Keratinocyte (primary cell): ENCODE data around the gene CNTNAP2. TPM values are rescaled to one million over a fixed set of nuclear protein-coding genes. Genes with fewer than 3 reads are reported as not detected.

ENCODE experiments used
- DNase-seq: peaks from one replicate; pipeline ENCODE4 v3.0.0-alpha.2; 2011; ENCODE audit warnings: low read depth, missing footprints, low spot score
- FAIRE-seq: peaks from 2 replicates; lab custom pipeline; 2011; peaks lifted over from hg19 to GRCh38; lab: Jason Lieb, UNC
- H2AFZ ChIP-seq: 2 replicates; pipeline ENCODE4 v1.6.0; 2012; ENCODE audit warnings: low read length, control low read depth, inconsistent platforms; ENCODE audit not compliant: control insufficient read depth
- H3K27ac ChIP-seq: 2 replicates; pipeline ENCODE4 v1.5.1; 2011; ENCODE audit warnings: low read length; ENCODE audit not compliant: control insufficient read depth, insufficient read depth
- H3K27me3 ChIP-seq: 3 replicates; pipeline ENCODE4 v1.6.0; 2011; ENCODE audit warnings: low read length; ENCODE audit not compliant: control insufficient read depth, insufficient read depth; ENCODE audit errors: extremely low read depth
- H3K36me3 ChIP-seq, 2 experiments: 2 replicates in 1 of 2; 3 replicates in 1 of 2; pipeline ENCODE4 v1.5.1; 2011; ENCODE audit warnings: low read length in 2 of 2, mild to moderate bottlenecking in 1 of 2; ENCODE audit not compliant: control insufficient read depth in 2 of 2, insufficient read depth in 2 of 2; ENCODE audit errors: extremely low read depth in 1 of 2
- H3K4me1 ChIP-seq: 3 replicates; pipeline ENCODE4 v1.5.1; 2011; ENCODE audit warnings: low read length; ENCODE audit not compliant: control insufficient read depth, insufficient read depth; ENCODE audit errors: extremely low read depth
- H3K4me2 ChIP-seq: 3 replicates; pipeline ENCODE4 v1.6.0; 2011; ENCODE audit warnings: low read depth, low read length; ENCODE audit not compliant: control insufficient read depth, insufficient read depth; ENCODE audit errors: extremely low read depth
- H3K4me3 ChIP-seq, 3 experiments: fragments of 200-600 bp in 1 of 3; sonication (generic) in 1 of 3; 2 replicates in 2 of 3; 3 replicates in 1 of 3; pipeline ENCODE4 v1.5.1; 2011 to 2016; ENCODE audit warnings: low read length in 3 of 3, mild to moderate bottlenecking in 3 of 3, control low read depth in 2 of 3, inconsistent platforms in 1 of 3, low read depth in 1 of 3, mixed read lengths in 1 of 3, mixed run types in 1 of 3, moderate library complexity in 1 of 3; ENCODE audit not compliant: control insufficient read depth in 2 of 3, insufficient read depth in 2 of 3; ENCODE audit errors: extremely low read depth in 1 of 3
- H3K79me2 ChIP-seq: 2 replicates; pipeline ENCODE4 v1.6.0; 2012; ENCODE audit warnings: low read length; ENCODE audit not compliant: control insufficient read depth, insufficient read depth
- H3K9ac ChIP-seq: 3 replicates; pipeline ENCODE4 v1.6.0; 2011; ENCODE audit warnings: low read length; ENCODE audit not compliant: control insufficient read depth, insufficient read depth; ENCODE audit errors: extremely low read depth
- H3K9me1 ChIP-seq: 3 replicates; pipeline ENCODE4 v1.6.0; 2011; ENCODE audit warnings: low read length; ENCODE audit not compliant: control insufficient read depth, insufficient read depth; ENCODE audit errors: extremely low read depth
- H3K9me3 ChIP-seq: 2 replicates; pipeline ENCODE4 v1.5.1; 2012; ENCODE audit warnings: low read depth, low read length; ENCODE audit not compliant: control insufficient read depth
- H4K20me1 ChIP-seq: 3 replicates; pipeline ENCODE4 v1.6.0; 2011; ENCODE audit warnings: low read length; ENCODE audit not compliant: control insufficient read depth, insufficient read depth; ENCODE audit errors: extremely low read depth
- CTCF ChIP-seq, 3 experiments: IDR thresholded peaks in 1 of 3; conservative IDR thresholded peaks in 1 of 3; optimal IDR thresholded peaks in 1 of 3; 2 replicates in 2 of 3; 3 replicates in 1 of 3; pipeline versions ENCODE3 to v1.5.1; 2011; ENCODE audit warnings: low read length in 3 of 3, mild to moderate bottlenecking in 3 of 3, moderate library complexity in 2 of 3, control low read depth in 1 of 3, inconsistent platforms in 1 of 3; ENCODE audit not compliant: insufficient read depth in 2 of 3; ENCODE audit errors: extremely low read depth in 1 of 3
- EZH2 ChIP-seq: IDR thresholded peaks from one replicate; pipeline ENCODE4 v1.6.1; 2012; ENCODE audit warnings: inconsistent platforms, mild to moderate bottlenecking, low read length, moderate library complexity
- dilution Hi-C: fragments of 300-500 bp; cut with MboI; formaldehyde crosslinking; loops from one replicate; pipeline ENCODE4 v1.7.0; 2020; ENCODE audit warnings: low sequenced_read_pairs; ENCODE audit not compliant: extremely low pct_ligation_motif_present
- polyA plus RNA-seq, 5 experiments: library from polyadenylated mRNA; depleted of rRNA in 3 of 5; stranded (reverse) in 3 of 5; stranded (forward) in 1 of 5; unstranded in 1 of 5; fragments of >200 nt; gene quantifications; 1 replicate in 1 of 5; 2 replicates in 3 of 5; 3 replicates in 1 of 5; pipeline versions ENCODE4 v1.2.1 to v1.2.3, GENCODE V29; 2011 to 2012; ENCODE audit warnings: missing spikeins in 2 of 5, low read depth in 1 of 5, low replicate concordance in 1 of 5

The CNTNAP2 gene
- polyA plus RNA-seq, 1 donor (not counting 4 experiments of a cell fraction or from before 2014, with no cell fraction given): 1.4 TPM

GRCh38 chr7:146661435-146661834 is 544.8 kb downstream of the CNTNAP2 start:
- dilution Hi-C loops: no loop called here
- Histone ChIP-seq H3K9me1 (no peaks in the 10 kb centered on the region), H2AFZ (no peak overlapping the region), H3K4me3 (no peak overlapping the region), H3K9ac (no peak overlapping the region), H3K4me1 (no peaks in the 10 kb centered on the region), H4K20me1 (no peaks in the 10 kb centered on the region), H3K36me3 (no peaks in the 10 kb centered on the region), H3K27me3 (no peaks in the 10 kb centered on the region), H3K9me3 (no peaks in the 10 kb centered on the region), H3K27ac (no peak overlapping the region), H3K79me2 (no peaks in the 10 kb centered on the region), H3K4me2 (no peak overlapping the region)
- DNase-seq (no peak), FAIRE-seq (no peak)
- no peak for TF ChIP-seq CTCF (optimal IDR thresholded peaks at IDR 0.05 in 1 of 3, IDR thresholded peaks at IDR 0.05 in 1 of 3, conservative IDR thresholded peaks at IDR 0.05 in 1 of 3; ENCODE audit: extremely low read depth in 1 of 3, insufficient read depth in 2 of 3, low read length in 3 of 3)
- TF ChIP-seq EZH2: no peak

GRCh38 chr7:146661929-146662328 is 545.3 kb downstream of the CNTNAP2 start:
- Histone ChIP-seq H3K4me1 (no peaks in the 10 kb centered on the region), H3K4me3 (no peak overlapping the region), H3K36me3 (no peaks in the 10 kb centered on the region), H3K9me1 (no peaks in the 10 kb centered on the region), H3K9me3 (no peaks in the 10 kb centered on the region), H3K79me2 (no peaks in the 10 kb centered on the region), H2AFZ (no peak overlapping the region), H3K4me2 (no peak overlapping the region), H3K27me3 (no peaks in the 10 kb centered on the region), H4K20me1 (no peaks in the 10 kb centered on the region), H3K27ac (no peak overlapping the region), H3K9ac (no peak overlapping the region)
- no peak for DNase-seq
- dilution Hi-C loops: no loop called here
- no peak for FAIRE-seq
- TF ChIP-seq CTCF (optimal IDR thresholded peaks at IDR 0.05 in 1 of 3, IDR thresholded peaks at IDR 0.05 in 1 of 3, conservative IDR thresholded peaks at IDR 0.05 in 1 of 3; ENCODE audit: extremely low read depth in 1 of 3, insufficient read depth in 2 of 3, low read length in 3 of 3) (no peak), EZH2 (no peak)
